GM08714 (cell line): ENCODE data around the gene TSSK1B.
"Not testable (repeated sequence)": the region's sequence is repeated elsewhere in the genome, so short reads cannot be mapped to it uniquely, and the experiment has no call there.

Experiments
- H3K4me3 ChIP-seq: fragments of 200-500 bp; sonication (Bioruptor generic); 2 replicates; pipeline ENCODE4 v1.5.1; 2014; ENCODE audit warnings: mild to moderate bottlenecking, low read length, inconsistent platforms
- ZNF274 ChIP-seq: IDR thresholded peaks from 2 replicates; pipeline ENCODE4 v1.6.1; 2012; ENCODE audit warnings: mild to moderate bottlenecking, low read depth, low read length

The TSSK1B gene

GRCh38 chr5:113433862-113434612 is 752 bp downstream of the TSSK1B start:
- H3K4me3 ChIP-seq: no peak overlapping the region
- TF ChIP-seq ZNF274: no peak

DNA sequence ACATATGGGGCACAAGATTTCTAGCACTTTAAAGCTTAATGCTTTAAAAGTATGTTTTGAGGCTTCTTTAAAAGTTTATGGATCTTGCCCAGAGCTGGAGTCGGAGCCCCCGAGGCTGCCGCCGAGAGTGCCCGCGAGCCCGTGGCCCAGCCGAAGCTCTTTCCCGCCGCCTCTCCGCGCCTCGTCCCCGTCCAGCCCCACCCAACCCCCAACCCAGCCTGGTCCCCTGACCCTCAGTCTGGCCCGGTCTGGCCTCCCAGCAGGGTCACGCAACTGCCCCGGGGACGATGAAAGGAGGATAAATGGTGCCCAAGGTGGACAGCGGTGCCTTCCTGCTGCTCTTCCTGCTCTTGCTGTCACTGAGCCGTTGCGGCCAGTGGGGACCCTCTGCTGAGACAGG is 1.7 kb downstream of the TSSK1B start:
- no peak for TF ChIP-seq ZNF274
- H3K4me3 ChIP-seq: no peak overlapping the region

- no peak for TF ChIP-seq ZNF274
- no peak overlapping the region for H3K4me3 ChIP-seq
Measured at GRCh38 chr5:113427871-113428574, 6.8 kb downstream of the TSSK1B start.

DNA sequence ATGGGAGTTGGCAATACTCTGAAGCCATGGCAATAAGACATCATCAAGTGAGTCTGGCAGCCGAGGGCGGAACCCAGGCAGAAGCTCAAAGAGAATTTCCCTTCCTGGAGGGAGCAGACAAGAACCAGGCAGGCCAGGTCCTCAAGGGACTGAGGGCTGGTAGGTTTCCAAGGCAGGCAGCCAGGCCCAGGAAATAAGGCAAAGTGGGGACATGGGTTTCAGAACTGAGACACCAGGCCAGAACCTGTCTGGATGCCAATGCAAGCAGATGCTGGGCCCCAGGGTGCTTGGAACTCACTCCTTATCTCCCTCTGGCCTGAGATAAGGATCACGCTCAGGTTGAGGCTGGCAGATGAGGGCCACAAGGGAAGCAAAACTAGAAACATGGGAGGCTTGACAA is 8.9 kb downstream of the TSSK1B start:
- H3K4me3 ChIP-seq: no peak overlapping the region
- no peak for TF ChIP-seq ZNF274

- no peak for TF ChIP-seq ZNF274
- H3K4me3 ChIP-seq: no peak overlapping the region
Measured at GRCh38 chr5:113421693-113422092, 13.1 kb downstream of the TSSK1B start.

DNA sequence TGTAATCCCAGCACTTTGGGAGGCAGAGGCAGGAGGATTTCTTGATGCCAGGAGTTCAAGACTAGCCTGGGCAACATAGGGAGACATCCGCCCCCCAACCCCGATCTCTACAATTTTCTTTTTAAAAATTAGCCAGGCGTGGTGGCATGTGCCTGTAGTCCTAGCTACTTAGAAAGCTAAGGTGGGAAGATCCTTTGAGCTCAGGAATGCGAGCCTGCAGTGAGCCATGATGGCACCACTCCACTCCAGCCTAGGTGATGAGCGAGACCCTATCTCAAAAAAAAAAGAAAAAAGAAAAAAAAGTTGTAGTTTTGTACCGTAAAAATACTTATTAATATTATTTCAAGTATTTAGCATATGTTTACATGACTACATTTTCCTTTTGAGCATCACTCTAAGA is 29.3 kb downstream of the TSSK1B start:
- no peak for TF ChIP-seq ZNF274
- no peak overlapping the region for H3K4me3 ChIP-seq

- H3K4me3 ChIP-seq: no peak overlapping the region
- TF ChIP-seq ZNF274: no peak
Measured at GRCh38 chr5:113404269-113404668, 30.5 kb downstream of the TSSK1B start.

GRCh38 chr5:113397986-113398385 is 36.8 kb downstream of the TSSK1B start:
- H3K4me3 ChIP-seq: not testable (repeated sequence)

DNA sequence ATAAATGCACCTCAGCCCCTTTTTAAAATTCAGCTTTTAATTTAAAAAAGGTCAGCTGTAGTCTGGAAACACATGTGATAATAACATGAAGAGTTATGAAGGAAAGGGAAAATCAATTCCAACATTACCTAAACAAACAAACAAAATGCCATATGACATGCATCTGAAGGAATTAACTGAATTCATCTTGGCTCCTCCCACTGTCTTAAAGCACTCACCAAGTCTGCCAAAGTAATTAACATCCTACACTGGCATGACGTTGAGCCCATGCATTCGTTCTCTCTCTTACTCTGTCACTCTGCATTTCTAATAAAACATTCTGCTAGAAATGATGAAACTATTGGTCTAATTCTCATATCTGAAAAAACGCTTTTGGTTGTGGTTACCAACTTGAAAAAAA is 37.7 kb downstream of the TSSK1B start:
- no peak for TF ChIP-seq ZNF274
- no peak overlapping the region for H3K4me3 ChIP-seq

- H3K4me3 ChIP-seq: no peak overlapping the region
- no peak for TF ChIP-seq ZNF274
Measured at GRCh38 chr5:113394658-113395057, 40.1 kb downstream of the TSSK1B start.

- TF ChIP-seq ZNF274: no peak
- H3K4me3 ChIP-seq: no peak overlapping the region
Measured at GRCh38 chr5:113390224-113390623, 44.6 kb downstream of the TSSK1B start.

- TF ChIP-seq ZNF274: no peak
- H3K4me3 ChIP-seq: no peak overlapping the region
Measured at GRCh38 chr5:113389116-113389515, 45.7 kb downstream of the TSSK1B start.

- TF ChIP-seq ZNF274: no peak
- no peak overlapping the region for H3K4me3 ChIP-seq
Measured at GRCh38 chr5:113387844-113388243, 46.9 kb downstream of the TSSK1B start.

DNA sequence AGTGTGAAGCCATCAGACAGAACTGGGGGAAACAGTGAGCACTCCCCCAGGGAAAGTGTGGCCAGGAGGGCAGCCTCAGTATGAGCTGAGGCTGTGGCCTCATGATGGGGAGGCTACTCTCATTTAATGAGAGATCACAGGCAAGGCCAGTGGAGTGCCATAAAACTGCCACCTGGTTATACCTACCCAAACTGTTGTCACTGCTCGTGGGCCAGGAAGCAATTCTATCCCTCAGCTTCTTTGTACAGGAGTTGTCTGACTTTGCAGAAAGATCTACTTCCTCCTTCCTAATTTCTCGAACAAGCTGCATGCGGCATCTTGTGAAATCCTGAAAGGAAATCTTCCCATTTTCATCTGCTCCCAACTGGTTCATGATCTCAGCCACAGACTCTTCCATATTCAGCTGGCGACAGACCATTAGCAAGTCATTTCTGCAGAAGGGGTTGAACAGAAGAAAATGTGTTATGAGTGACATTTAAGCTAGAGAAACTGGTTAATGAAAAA is 50.0 kb downstream of the TSSK1B start:
- no peak overlapping the region for H3K4me3 ChIP-seq
- TF ChIP-seq ZNF274: no peak

GRCh38 chr5:113382731-113383130 is 52.1 kb downstream of the TSSK1B start:
- TF ChIP-seq ZNF274: no peak
- H3K4me3 ChIP-seq: no peak overlapping the region
